Right atrium auricular region (tissue), 2 donors: Measurements from ENCODE around the gene DNM3. TPM values are rescaled to one million over a fixed set of nuclear protein-coding genes. Genes with fewer than 3 reads are reported as not detected.

Experiments
- DNase-seq: peaks from one replicate; pipeline ENCODE4 v3.0.0-alpha.2; 2019; ENCODE audit warnings: low spot score
- H3K27ac ChIP-seq, 2 donors: fragments of 200-600 bp; sonication (generic); 1 replicate in 1 of 2; 2 replicates in 1 of 2; pipeline ENCODE4 v1.5.1; 2016 to 2019
- H3K27me3 ChIP-seq, 2 donors: fragments of 200-600 bp; sonication (generic); one replicate each; pipeline versions ENCODE4 v1.5.1 to v1.6.0; 2017 to 2019
- H3K36me3 ChIP-seq: fragments of 200-600 bp; sonication (generic); one replicate; pipeline ENCODE4 v1.5.1; 2016
- H3K4me1 ChIP-seq, 2 donors: fragments of 200-600 bp; sonication (generic); one replicate each; pipeline versions ENCODE4 v1.5.1 to v1.6.0; 2017 to 2019
- H3K4me3 ChIP-seq, 2 donors: fragments of 200-600 bp; sonication (generic); 1 replicate in 1 of 2; 2 replicates in 1 of 2; pipeline ENCODE4 v1.5.1; 2017 to 2019; ENCODE audit warnings: mild to moderate bottlenecking in 1 of 2, moderate library complexity in 1 of 2
- H3K9me3 ChIP-seq, 2 donors: fragments of 200-600 bp; sonication (generic); one replicate each; pipeline ENCODE4 v1.5.1; 2019
- CTCF ChIP-seq, 2 donors: fragments of 200-600 bp; sonication (generic); IDR thresholded peaks; one replicate each; pipeline ENCODE4 v1.5.1; 2019; ENCODE audit warnings: antibody characterized with exemption in 2 of 2
- total RNA-seq, 2 donors: library from RNA; depleted of rRNA; stranded (reverse); fragments of >200 nt; gene quantifications; one replicate each; pipeline ENCODE4 v1.1.0, GENCODE V29; 2016

The DNM3 gene
- total RNA-seq, 2 donors from 2014 or later: 1.0 to 1.6 TPM

- no peak for TF ChIP-seq CTCF (IDR thresholded peaks at IDR 0.05)
- no peak for DNase-seq
- Histone ChIP-seq H3K9me3 (no peaks in the 10 kb centered on the region), H3K27ac (no peak overlapping the region), H3K4me3 (no peak overlapping the region), H3K4me1 (peaks cover 0 to 3% of the 10 kb centered on the region in 2 donors), H3K36me3 (no peaks in the 10 kb centered on the region), H3K27me3 (no peaks in the 10 kb centered on the region)
Measured at GRCh38 chr1:172244865-172245264, 403.6 kb downstream of the DNM3 start.

- Histone ChIP-seq H3K27me3 (no peaks in the 10 kb centered on the region), H3K27ac (no peak overlapping the region), H3K4me1 (no peaks in the 10 kb centered on the region), H3K4me3 (no peak overlapping the region), H3K9me3 (no peaks in the 10 kb centered on the region), H3K36me3 (no peaks in the 10 kb centered on the region)
- no peak for TF ChIP-seq CTCF (IDR thresholded peaks at IDR 0.05)
- DNase-seq: no peak
Measured at GRCh38 chr1:172245788-172246187, 404.5 kb downstream of the DNM3 start.

- Histone ChIP-seq H3K4me1 (no peaks in the 10 kb centered on the region), H3K27me3 (no peaks in the 10 kb centered on the region), H3K27ac (no peak overlapping the region), H3K36me3 (no peaks in the 10 kb centered on the region), H3K9me3 (no peaks in the 10 kb centered on the region), H3K4me3 (no peak overlapping the region)
- no peak for DNase-seq
- TF ChIP-seq CTCF (IDR thresholded peaks at IDR 0.05): no peak
Measured at GRCh38 chr1:172246521-172247390, 405.5 kb downstream of the DNM3 start.

DNA sequence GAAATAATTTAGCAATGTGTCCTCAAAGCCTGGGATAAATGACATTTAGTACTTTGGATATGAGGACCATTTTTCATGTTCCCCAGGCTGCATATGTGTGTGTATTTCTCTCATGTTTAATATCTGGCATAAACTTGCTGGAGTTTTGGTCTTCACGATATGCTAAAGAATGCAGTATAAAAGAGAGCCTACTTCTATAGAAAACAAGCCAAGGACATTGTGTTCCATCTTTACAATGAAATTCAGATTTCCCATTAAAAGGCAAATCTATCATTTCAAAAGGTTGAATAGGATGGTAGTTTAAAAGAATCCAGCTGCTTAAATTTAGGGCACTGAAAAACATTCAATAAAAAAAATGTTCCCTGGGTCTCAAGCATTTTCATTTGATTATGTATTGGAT lies 410.2 kb downstream of the DNM3 start:
- Histone ChIP-seq H3K9me3 (no peaks in the 10 kb centered on the region), H3K4me1 (no peaks in the 10 kb centered on the region), H3K27ac (no peak overlapping the region), H3K36me3 (no peaks in the 10 kb centered on the region), H3K4me3 (no peak overlapping the region), H3K27me3 (no peaks in the 10 kb centered on the region)
- DNase-seq: no peak
- TF ChIP-seq CTCF (IDR thresholded peaks at IDR 0.05): no peak

DNA sequence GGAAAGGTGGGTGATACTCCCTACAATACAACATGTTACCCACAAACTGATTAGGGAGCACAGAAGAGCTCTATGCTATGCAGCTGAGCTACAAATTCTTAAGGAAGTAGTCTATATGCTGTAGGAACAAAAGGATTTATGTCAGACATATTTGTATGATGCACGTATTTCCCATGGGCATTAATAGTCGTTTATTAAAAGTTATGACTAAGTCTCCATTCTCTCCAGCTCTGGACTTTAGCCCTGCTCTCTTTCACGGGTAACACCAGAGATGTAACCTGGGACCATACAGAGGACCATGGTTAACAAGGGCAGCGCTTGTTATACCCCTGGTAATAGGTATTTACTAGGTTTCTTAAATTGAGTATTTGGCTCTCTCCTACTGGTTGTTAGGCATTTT lies 411.0 kb downstream of the DNM3 start:
- Histone ChIP-seq H3K27ac (no peak overlapping the region), H3K36me3 (no peaks in the 10 kb centered on the region), H3K4me1 (no peaks in the 10 kb centered on the region), H3K27me3 (no peaks in the 10 kb centered on the region), H3K4me3 (no peak overlapping the region), H3K9me3 (no peaks in the 10 kb centered on the region)
- DNase-seq: no peak
- TF ChIP-seq CTCF (IDR thresholded peaks at IDR 0.05): no peak

DNA sequence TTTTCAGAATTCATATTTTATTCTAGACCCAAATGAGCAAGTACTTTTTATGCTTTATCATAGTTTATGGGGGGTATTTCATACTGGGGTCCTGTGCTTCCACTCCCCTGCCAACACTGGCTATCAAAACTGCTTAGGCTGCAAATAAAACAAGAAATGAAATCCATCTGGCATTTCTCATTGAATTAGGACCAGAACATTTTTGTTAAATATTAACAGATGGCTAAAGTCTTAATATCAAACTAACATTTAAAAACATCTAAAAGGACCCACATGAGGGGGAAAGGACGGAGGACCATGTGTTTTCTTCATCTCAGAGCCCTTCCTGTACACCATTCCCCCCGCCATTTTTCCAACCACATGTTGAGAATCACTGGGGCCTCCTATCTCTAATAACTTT lies 411.7 kb downstream of the DNM3 start:
- no peaks in the 10 kb centered on the region for H3K4me1 ChIP-seq
- no peak for TF ChIP-seq CTCF (IDR thresholded peaks at IDR 0.05)
- no peaks in the 10 kb centered on the region for H3K9me3 ChIP-seq
- no peak overlapping the region for H3K4me3 ChIP-seq
- no peaks in the 10 kb centered on the region for H3K36me3 ChIP-seq
- H3K27ac ChIP-seq: no peak overlapping the region
- no peak for DNase-seq
- no peaks in the 10 kb centered on the region for H3K27me3 ChIP-seq
